Posterior cingulate gyrus (tissue), 11 donors: ENCODE results near the gene CDKAL1.
"Not testable (repeated sequence)": the region's sequence is repeated elsewhere in the genome, so short reads cannot be mapped to it uniquely, and the experiment has no call there.

Experiments
- DNase-seq, 10 donors: peaks; one replicate each; pipeline versions ENCODE4 v3.0.0 to v3.0.0-alpha.2; 2020 to 2021; ENCODE audit warnings: mixed read lengths in 3 of 10
- intact Hi-C: fragments of 100-400 bp; cut with DNase I; formaldehyde crosslinking; loops from one replicate; pipeline ENCODE4 v1.15.1; 2023

CDKAL1 gene

DNA sequence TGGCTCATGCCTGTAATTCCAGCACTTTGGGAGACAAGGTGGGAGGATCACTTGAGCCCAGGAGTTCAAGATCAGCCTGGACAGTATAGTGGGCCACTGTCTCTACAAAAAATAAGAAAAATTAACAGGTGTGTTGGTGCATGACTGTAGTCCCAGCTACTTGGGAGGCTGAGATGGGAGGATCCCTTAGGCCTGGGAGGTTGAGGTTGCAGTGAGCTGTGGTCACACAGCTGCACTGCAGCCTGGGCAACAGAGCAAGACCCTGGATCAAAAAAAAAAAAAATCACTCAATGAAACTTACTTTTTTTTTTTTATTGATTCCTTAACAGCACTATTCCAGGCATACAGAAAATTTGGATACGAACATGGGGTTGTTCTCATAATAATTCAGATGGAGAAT lies 14.0 kb downstream of the CDKAL1 start:
- intact Hi-C loops = no loop called here
- no peak for DNase-seq

DNA sequence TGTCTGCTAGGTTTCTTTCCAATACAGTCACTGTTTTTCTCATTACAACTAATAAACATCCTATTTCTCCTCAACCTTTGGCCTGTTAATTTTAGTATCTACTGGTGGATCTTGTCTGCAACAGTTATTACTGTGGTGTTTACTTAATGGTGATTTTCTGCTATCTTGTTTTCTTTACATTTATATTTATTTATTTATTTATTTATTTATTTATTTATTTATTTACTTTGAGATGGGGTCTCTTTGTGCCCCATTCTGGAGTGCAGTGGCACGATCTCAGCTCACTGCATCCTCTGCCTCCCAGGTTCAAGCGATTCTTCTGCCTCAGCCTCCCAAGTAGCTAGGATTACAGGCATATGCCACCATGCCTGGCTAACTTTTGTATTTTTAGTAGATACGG lies 15.1 kb downstream of the CDKAL1 start:
- DNase-seq, intact Hi-C loops: not testable (repeated sequence)

DNA sequence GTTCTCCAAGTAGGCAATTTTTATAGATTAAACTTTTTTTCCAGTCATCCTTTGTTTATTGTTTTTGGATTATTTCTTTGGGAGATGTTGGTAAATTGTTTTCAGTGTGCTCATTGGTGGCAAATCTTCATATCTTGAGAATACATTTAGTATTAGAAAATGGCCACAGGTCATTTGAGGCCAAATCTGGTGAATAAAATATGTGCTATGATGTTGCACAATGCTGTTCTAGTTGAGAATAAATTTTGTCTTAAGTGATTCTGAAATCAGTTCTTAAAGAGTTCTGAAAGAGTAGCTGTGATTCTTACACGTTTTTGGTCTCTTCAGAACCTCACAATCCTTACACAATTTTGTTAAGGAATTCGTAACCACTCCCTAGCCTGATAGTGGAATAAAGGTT lies 20.1 kb downstream of the CDKAL1 start:
- no peak for DNase-seq
- intact Hi-C loops = no loop called here

DNA sequence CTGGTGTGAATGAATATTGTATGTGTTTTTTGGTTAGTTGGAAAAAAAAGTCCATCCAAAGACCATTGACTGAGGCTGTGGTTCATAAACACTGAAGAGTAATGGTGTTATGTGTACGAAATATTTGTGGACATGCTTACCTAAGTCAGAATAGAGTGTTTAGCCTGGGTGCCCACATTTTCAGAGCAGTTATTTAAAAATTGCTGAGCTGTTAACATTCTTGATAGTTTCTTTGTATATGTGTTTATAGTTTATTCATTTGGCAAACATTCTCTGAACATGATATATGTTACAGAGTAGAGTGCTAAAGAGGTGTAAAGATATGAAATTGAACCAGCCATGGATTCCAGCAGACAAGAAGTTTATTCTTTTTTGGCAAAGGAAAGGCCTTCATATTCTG lies 20.6 kb downstream of the CDKAL1 start:
- no peak for DNase-seq
- intact Hi-C loops = no loop called here

DNA sequence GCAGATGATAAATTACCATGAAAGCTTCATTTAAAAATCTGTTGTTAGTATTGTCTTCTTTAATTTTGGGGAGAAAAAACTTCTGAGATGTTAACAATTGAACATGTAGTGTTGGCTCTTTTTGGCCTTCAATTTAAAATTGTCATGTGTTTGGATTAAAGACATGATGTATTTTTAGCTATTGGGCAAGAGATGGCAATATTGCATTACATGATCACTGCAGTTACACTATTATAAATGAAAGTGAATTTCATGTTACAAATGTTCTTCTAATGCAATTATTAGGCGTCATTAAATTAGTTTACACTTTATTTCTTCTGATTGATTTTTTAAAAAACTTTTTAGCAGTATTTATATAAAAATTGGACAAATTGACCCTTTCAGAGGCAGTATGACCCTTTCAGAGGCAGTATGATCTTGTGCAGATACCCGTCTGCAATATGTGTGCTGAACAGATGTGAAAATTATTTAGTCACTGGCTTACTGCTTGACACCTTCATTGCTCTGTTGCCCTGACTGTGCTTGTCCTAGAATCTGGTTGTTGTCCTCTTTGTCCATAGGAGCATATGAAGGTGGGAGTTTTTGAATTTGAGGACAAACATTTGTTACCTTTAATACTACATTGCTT lies 25.8 kb downstream of the CDKAL1 start:
- DNase-seq = no peak
- intact Hi-C loops = no loop called here

DNA sequence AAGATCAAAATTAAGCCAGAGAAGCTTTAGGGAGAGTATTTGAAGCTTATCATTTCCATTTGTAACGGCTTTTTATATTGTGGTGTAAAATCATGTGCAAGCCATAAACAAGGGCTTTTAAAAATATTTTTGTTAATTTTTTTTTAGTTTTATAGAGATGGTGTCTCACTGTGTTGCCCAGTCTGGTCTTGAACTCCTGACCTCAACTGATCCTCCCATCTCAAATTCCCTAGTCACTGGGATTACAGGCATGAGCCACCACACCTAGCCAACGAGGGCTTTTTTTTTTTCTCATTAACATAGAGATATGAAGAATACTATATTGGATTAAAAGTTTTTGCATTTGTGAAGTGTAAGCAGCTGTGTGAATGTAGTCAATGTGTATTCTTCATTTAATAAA lies 29.1 kb downstream of the CDKAL1 start:
- intact Hi-C loops = no loop called here
- DNase-seq = no peak

DNA sequence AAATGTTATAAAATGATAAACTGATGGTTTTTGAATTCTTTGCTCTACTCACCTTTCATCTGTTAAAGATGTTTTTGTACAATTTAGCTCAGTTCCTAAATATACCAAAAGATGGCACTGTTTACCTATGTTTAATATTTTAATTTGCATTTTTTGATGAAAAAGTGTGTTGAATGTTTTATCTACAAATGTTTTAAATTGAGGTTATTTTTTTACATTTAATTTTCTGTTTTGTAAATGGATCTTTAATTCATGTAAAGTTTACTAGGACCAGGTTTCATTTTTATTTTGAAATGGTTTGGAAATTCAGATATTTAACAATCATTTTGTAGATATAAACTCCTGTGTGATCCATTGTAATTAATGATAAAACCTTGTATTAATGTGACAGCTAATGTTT lies 30.0 kb downstream of the CDKAL1 start:
- intact Hi-C loops = loop anchor here (1.0 kb wide), 1 partner anchor 1025 kb away; no protein-coding TSS in a partner anchor
- DNase-seq = no peak

DNA sequence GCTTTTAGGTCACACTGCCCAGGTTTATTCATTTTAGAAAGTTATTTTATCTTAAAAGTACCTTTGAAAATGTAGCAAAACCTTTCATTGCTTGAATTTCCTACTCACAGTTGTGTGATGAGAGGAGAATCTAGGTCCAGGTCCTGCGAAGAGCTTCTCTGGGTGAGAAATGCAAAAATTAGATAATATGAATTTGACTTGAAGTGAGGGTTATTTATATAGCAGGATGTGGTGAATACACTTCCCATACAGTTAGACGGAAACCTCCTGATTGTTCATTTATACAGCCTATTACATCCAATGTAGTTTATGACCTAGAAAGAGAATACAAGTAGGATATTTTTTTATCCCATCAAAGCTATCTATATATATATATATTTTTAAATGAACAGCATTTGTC lies 30.5 kb downstream of the CDKAL1 start:
- intact Hi-C loops = loop anchor here (1.0 kb wide), 1 partner anchor 1025 kb away; no protein-coding TSS in a partner anchor

DNA sequence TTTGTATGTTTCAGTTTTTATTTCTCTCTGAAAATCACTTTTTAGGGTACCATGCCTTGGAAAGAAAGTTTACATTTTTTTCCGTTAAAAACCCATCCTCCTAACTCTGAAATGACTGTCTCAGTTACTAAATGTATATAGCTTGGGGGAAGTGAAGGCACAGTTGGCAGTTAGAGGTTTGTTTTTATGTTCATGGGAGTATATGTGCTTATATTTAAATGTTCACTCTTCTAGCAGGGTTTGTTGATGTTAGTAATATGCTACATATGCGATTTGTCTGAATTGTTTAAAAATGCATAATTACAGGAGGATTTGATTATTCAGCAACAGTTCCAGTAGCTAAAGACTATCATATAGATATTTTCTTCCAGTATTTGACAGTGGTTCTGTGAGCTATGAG lies 31.1 kb downstream of the CDKAL1 start:
- intact Hi-C loops = no loop called here
- DNase-seq = no peak

More for the DNA sequence above, 30.5 kb downstream of the CDKAL1 start:
- DNase-seq = no peak

DNA sequence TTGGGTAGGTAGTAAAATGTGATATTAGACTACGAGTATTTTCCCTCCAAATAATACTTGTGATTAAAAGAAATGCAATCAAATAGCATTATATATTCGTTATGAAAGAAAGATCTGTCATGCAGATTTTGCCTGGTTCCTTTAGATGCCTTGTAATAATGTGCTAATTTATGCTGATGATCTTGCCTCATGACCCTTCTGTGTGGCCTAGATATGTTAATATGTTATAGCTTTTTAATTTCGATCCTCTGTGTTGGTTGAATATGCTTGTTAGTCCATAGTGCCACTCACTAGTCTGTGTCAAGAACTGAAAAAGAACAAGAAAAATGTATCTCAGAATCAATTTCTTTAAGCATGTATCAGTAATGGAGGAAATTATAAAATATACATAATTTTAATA lies 31.9 kb downstream of the CDKAL1 start:
- no peak for DNase-seq
- intact Hi-C loops = no loop called here

DNA sequence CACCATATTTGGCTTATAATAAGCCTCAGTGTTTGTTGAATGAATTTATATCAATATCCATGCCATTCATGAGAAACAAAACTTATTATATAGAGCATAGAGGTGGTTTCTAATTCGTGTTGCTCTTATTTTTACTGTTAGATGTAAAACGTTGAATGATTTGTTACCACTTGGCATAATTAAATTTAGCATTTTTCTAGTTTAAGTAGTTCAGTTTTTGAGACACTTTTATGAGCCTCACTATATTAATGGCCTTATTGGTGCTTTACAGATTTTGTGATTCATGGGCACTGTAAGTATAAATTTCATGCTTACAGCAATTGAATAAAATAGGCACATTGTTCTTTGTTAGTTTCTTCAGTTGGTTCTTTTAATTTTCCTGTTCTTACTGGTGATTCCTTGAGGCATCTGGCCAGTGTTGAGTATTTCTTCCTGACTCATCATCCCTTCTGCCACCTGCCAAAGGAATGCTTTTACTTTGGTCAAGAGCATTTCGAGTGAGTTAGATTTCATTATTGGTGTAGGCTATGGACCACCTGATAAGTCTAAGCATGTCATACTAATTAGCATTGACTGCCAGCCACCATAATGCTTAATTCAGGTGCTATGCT lies 34.8 kb downstream of the CDKAL1 start:
- DNase-seq = no peak
- intact Hi-C loops = no loop called here

DNA sequence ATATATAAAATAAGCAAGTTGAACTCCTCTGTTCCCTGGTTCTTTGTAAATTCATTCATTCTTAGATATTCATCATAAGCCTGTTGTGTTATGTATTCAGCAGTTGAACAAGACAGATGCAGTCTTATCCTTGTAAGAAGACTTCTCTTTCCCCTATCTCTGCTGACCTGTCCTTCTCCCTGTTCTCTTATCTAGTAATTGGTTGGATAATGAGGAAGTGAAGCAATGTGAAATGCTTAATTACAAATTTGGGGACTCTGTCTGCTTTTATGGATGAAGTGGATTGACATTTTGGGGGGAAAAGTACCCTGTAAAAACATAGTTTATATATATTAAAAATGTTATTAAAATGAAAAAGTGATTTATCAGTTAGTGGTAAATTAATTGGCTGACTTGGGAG lies 37.0 kb downstream of the CDKAL1 start:
- no peak for DNase-seq
- intact Hi-C loops = no loop called here

DNA sequence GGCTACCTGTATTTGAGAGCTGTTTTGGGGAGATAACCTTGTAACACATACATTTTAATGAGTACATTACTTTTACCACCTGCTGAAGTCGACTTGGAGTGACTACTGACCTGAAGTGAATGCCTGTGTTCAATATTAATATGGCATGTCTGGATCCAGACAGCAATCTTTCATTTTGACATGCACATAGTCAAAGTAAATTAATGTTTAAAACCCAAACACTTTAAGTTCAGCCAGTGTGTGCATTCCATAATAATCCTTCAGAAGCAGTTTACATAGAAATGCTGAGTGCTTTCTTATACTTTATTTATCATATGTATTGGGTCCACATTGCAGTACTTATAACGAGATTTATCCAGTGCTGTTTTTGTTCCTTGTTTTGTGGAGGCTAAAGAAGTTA lies 38.0 kb downstream of the CDKAL1 start:
- intact Hi-C loops = no loop called here
- DNase-seq = no peak

DNA sequence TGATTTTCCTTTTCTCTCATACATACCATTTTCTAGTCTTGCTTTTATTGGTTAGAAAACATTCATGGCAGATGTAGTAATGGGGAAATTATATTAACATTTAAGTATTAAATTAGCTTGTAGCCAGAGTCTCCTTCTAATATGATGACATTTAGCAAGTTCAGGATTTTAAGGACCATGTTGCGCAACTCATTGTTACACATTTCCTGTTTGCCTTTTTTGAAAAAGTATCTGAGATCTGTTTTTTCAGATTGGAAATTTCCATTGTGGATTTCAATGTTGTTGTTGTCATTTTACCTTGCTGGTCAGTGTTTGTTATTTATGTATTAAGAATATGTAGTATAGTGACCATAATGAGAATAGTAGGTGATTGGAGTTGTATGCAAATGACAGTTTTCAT lies 38.7 kb downstream of the CDKAL1 start:
- intact Hi-C loops = no loop called here

DNA sequence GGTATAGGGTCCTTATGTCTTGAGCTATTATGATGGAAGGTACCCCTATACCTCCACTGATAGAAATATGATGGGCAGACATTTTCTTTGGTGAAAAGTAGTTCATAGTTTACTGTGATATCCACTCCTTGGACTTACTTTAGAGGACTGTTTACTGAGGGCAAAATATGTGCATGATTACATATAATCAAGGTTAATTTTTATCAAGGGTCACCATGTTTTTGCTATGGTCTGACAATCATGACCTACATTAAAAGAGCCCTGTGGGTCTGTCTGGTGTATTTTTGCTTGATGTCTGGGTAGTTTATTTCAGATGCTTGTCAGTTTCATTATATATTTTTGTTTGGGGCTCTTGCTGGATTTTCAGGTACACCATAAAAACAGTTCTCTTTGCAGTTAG lies 40.1 kb downstream of the CDKAL1 start:
- no peak for DNase-seq
- intact Hi-C loops = no loop called here

More for the DNA sequence above, 38.7 kb downstream of the CDKAL1 start:
- DNase-seq = no peak

DNA sequence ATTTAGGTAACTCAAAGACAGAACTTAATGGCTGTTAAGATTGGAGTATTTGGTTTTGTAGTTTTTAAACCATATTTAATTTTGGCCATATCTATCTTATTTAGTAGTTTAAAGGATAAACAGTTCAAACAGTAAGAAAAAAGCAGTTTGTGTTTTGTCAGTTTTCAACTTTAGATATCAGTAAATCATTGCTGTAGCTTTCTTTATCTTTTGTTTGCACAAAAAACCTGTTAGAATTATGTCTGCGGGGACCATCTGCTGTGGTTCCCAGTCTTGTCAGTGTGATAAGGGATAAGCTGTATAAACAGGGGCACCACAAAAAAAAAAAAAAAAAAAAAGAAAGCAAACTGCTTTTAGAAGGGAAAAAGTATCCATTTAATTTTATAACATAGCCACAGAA lies 40.9 kb downstream of the CDKAL1 start:
- intact Hi-C loops = no loop called here
- DNase-seq = no peak

DNA sequence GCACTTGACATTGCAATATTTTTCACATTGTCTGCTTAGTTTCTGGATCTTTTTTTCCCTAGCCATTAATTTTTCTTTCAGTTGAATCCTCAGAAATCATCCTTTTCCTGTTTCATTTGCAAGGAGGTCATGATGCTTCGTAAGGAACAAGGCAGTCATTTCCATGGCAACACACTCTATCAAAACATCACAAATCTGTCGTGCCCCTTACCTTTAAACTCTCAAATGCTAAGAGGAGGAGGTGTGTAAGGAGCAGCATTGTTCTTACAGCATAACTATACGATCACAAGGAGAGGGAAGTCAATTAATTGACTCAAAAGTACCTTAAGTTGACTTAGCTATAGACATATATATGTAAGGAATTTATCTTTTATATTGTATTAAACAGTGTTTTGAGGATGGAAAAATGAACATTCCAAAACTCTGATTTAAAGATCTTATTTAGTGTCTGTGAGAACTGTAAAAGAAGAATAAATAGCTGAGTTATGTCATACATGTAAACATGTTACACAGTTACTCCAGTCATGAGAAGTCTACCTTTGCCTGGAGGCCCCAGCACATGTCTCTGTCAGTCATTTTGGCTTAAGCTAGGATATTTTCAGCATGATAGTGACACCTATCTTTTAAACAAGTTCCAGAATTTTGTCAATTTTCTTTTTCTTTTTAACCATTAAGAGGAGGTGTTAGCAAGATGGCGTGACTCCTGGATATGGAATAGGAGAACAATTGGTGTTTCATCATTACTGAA lies 41.6 kb downstream of the CDKAL1 start:
- DNase-seq = no peak
- intact Hi-C loops = no loop called here

DNA sequence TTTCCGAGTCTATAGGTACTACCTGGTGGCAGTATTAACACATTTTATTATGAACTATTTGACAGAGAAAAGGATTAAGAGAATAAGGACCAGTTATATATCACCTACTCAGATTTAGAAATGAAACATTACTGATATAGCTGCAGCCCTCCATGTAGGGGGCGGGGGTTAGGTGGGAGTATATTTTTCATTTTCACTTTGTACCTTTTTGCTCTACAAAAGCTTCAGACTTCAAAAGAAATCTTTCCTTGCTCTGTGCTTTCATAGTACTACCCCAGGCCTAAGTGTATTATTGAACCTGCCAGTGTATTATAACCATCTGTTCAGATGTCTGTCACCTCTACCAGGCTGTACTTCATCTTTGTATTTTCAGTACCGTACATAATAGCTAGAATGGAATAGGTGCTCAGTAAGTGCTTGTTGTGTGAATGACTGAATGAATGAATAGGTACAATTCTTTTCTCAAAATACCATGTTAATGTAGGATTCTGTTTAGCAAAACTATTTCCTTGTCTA lies 43.0 kb downstream of the CDKAL1 start:
- intact Hi-C loops = no loop called here
- DNase-seq = no peak

DNA sequence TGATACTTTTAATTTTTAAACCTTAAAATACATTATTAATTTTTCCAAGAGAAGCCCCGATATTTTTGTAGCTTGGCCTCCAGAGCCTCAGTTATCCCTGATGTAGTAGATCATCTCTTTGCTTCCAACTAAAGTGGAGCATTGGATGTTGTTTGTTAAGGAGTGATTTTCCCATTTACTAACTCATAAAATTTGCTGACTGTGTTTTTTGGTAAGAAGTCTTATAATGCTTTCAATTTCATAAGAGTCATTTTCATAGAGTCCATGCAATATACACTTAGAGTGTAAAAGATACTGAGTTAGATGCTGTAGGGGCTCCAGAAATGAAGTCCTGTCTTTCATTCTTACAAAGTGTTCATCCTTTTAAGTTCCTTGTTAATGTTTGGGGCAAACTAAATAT lies 46.8 kb downstream of the CDKAL1 start:
- intact Hi-C loops = no loop called here
- no peak for DNase-seq

DNA sequence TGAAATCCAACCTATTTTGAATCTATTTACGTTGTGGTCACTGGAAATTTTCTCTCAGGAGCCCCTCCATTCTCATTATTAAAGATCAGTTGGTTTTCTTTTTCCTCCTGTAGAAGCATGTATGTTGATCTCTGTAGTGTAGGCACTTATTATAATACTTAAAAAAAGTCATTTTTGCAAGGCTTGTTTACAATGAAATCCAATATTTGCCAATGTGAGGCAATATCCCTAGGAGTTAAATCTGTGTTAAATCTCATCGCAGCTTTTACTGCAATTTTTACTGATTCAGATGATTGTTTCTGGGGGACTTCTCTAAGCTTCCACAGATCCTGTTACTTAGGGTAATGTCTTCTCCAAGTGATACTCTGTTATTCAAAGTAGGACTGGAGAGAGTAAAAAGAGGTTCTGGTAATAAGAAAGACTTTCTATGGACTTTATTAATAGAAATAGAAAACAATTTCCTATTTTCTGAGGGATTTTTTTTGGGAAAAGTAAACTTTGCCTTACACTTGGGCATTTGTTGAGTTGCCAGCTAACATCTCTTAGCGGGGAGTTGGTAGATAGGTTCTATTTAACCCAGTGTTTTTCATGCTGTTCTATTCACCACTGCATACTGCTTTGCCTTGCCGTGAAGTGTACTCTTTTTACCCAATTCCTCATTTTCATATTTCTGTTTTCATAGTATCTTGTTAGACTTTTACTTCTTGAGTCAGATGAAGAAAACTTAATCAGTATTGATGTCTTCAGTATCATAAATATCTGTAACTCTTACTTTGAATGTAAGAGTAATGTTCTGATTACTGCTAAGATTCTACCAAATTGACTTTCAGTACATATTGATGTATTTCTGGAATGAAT lies 48.6 kb downstream of the CDKAL1 start:
- intact Hi-C loops = no loop called here
- DNase-seq = no peak

DNA sequence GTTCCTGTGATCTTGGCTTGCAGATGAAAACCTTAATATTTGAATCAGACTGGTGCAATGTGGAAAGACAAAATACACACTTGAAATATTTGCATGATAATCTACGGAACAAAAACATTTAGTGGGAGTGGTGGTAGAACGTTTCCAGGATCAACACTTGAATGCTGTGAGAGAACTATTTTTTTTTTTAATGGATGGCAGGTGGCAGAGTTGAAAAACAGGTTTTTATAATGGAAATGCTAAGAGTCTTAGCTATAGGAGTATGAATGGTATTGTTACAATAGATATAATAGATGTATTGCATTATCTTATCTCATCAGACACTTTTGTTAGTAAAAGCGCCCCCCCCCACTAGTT lies 49.2 kb downstream of the CDKAL1 start:
- intact Hi-C loops = no loop called here
- DNase-seq = no peak
